ENCODE results near the gene TEX2.

TEX2 gene

GRCh38 chr17:64107500-64108236 is 155.4 kb downstream of the TEX2 start:
- DNase-seq, result no peak

GRCh38 chr17:64106918-64107317 is 156.1 kb downstream of the TEX2 start:
- no peak for DNase-seq

GRCh38 chr17:64103391-64104364 is 159.4 kb downstream of the TEX2 start:
- DNase-seq, result no peak

- no peak for DNase-seq
Measured at GRCh38 chr17:64102627-64103390, 160.3 kb downstream of the TEX2 start.

GRCh38 chr17:64099543-64099942 is 163.5 kb downstream of the TEX2 start:
- DNase-seq, result no peak
